Activated CD8-positive, alpha-beta memory T cell treated with anti-CD3 and anti-CD28 coated beads for 36 hours (primary cell): ENCODE measurements around the gene RHOT2. TPM values are rescaled to one million over a fixed set of nuclear protein-coding genes. Genes with fewer than 3 reads are reported as not detected.

Experiments used
- CTCF ChIA-PET: fragments of 350-600 bp; sonication (Branson Sonifier 250); formaldehyde crosslinking; loops from one replicate; lab custom pipeline; 2021; ENCODE audit warnings: antibody characterized with exemption; lab: Charles Lee
- POLR2A ChIA-PET: fragments of 350-600 bp; sonication (Branson Sonifier 250); formaldehyde crosslinking; loops from one replicate; lab custom pipeline; 2021; ENCODE audit warnings: antibody characterized with exemption; lab: Charles Lee
- total RNA-seq, 2 experiments: library from RNA; stranded (reverse); gene quantifications; one replicate each; pipeline ENCODE4 v1.2.3, GENCODE V29; 2021

Gene RHOT2
- total RNA-seq, 2 experiments from 2014 or later: 136 to 147 TPM

DNA sequence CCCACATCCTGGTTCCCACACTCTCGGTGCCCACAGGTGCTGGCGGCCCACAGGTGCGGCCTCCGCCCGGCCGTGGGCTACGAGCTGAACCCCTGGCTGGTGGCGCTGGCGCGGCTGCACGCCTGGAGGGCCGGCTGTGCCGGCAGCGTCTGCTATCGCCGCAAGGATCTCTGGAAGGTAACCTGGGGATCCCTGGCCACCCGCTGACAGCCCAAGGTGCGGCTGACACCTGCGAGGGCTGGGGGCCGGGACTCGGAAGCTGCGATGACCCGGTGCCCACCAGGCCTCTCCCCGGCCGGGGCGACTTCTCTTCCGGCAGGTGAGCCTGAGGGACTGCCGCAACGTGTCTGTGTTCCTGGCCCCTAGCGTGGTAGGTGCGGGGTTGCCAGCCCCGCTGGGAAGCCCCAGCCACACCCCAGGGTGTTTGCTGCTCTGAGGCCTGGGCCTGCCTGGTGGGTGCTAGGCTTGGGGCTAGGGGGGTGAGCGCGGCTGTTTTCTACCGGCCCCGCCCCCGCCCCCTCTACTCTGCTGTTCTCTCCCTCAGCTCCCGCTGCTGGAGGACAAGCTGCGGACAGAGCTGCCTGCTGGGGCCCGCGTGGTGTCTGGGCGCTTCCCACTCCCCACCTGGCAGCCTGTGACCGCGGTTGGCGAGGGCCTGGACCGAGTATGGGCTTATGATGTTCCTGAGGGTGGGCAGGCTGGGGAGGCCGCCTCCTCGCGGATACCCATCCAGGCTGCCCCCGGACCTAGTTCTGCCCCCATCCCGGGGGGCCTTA lies 54.0 kb downstream of the RHOT2 start:
- ChIA-PET CTCF (interaction anchor here (0.8 to 3.2 kb wide), 8 partner anchors 8 to 63 kb away, joined by 3 to 15 read pairs (median 4); no protein-coding TSS in a partner anchor), POLR2A (interaction anchor here (1.0 to 3.9 kb wide), 6 partner anchors 9 to 85 kb away, joined by 3 to 15 read pairs (median 4); partner anchors contain the start of gene CIAO3)

GRCh38 chr16:722835-723633 lies 55.1 kb downstream of the RHOT2 start:
- ChIA-PET POLR2A (interaction anchor here (1.0 kb wide), 2 partner anchors 13 to 18 kb away, joined by 3 read pairs; partner anchors contain the start of gene CIAO3), CTCF (interaction anchor here (0.6 to 1.9 kb wide), 3 partner anchors 11 to 139 kb away, joined by 3 to 5 read pairs (median 4); no protein-coding TSS in a partner anchor)

DNA sequence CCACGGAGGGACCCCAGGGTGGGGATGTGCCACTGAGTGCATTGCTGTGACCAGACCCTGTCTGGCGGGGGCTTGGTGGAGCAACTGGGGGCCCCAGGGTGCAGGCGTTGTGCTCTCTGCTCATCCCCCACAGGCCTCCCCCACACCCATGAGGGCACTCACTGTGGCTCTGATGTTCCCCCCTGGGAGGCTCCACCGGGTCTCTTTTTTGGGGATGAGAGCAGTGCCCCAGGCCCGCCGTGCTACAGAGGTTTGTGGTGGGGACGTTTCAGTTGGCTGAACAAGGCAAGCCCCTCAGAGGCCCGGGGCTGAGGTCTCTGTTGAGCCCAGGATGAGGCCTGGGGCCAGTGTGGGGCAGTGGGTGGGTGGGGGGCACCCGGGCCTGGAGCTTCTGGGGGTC lies 55.8 kb downstream of the RHOT2 start:
- ChIA-PET POLR2A (interaction anchor here (1.0 kb wide), 1 partner anchor 12 kb away, joined by 3 read pairs; no protein-coding TSS in a partner anchor), CTCF (interaction anchor here (3.1 kb wide), 1 partner anchor 10 kb away, joined by 26 read pairs; the partner anchor contains the start of gene METRN)

Other genes starting within 250 kb of the RHOT2 start
- 10 to 100 TPM; 28.2 to 29.3 TPM for gene RAB11FIP3, start 242.5 kb upstream of the RHOT2 start, total RNA-seq
- 100 to 1,000 TPM; 107 to 108 TPM for gene CAPN15, start 140.4 kb upstream of the RHOT2 start, total RNA-seq
- not detected for gene PRR35, start 107.7 kb upstream of the RHOT2 start, total RNA-seq
- gene NHLRC4, start 101.1 kb upstream of the RHOT2 start, total RNA-seq: under 1 TPM; 0.25 to 0.27 TPM
- gene PIGQ, start 98.2 kb upstream of the RHOT2 start, total RNA-seq: 10 to 100 TPM; 46.7 to 50.8 TPM
- gene RAB40C, start 78.1 kb upstream of the RHOT2 start, total RNA-seq: 10 to 100 TPM in 1 of 2 experiments, 1 to 10 TPM in 1; 8.9 to 11.1 TPM
- gene WFIKKN1, start 37.1 kb upstream of the RHOT2 start, total RNA-seq: under 1 TPM; 0.15 to 0.19 TPM
- 100 to 1,000 TPM; 136 to 137 TPM for gene METTL26, start 31.8 kb upstream of the RHOT2 start, total RNA-seq
- gene MCRIP2, start 26.3 kb upstream of the RHOT2 start, total RNA-seq: 10 to 100 TPM; 63.5 to 73.0 TPM
- 10 to 100 TPM; 87.3 to 89.6 TPM for gene WDR90, start 18.8 kb upstream of the RHOT2 start, total RNA-seq
- under 1 TPM; 0.48 to 0.63 TPM for gene RHBDL1, start 7.5 kb downstream of the RHOT2 start, total RNA-seq
- 100 to 1,000 TPM; 100 to 106 TPM for gene STUB1, start 12.3 kb downstream of the RHOT2 start, total RNA-seq
- gene JMJD8, start 16.2 kb downstream of the RHOT2 start, total RNA-seq: 10 to 100 TPM; 48.7 to 49.3 TPM
- gene WDR24, start 22.3 kb downstream of the RHOT2 start, total RNA-seq: 10 to 100 TPM; 22.0 to 23.6 TPM
- gene FBXL16, start 37.7 kb downstream of the RHOT2 start, total RNA-seq: 1 to 10 TPM; 4.1 to 5.7 TPM
- 10 to 100 TPM; 35.3 to 37.7 TPM for gene METRN, start 47.0 kb downstream of the RHOT2 start, total RNA-seq
- gene ANTKMT, start 53.0 kb downstream of the RHOT2 start, total RNA-seq: 10 to 100 TPM; 69.1 to 69.9 TPM
- gene CCDC78, start 58.3 kb downstream of the RHOT2 start, total RNA-seq: 1 to 10 TPM; 8.6 TPM
- 10 to 100 TPM; 29.0 to 31.5 TPM for gene HAGHL, start 59.0 kb downstream of the RHOT2 start, total RNA-seq
- gene CIAO3, start 72.9 kb downstream of the RHOT2 start, total RNA-seq: 10 to 100 TPM; 33.4 to 34.5 TPM
- gene MSLN, start 92.6 kb downstream of the RHOT2 start, total RNA-seq: not detected
- 10 to 100 TPM; 40.6 to 44.4 TPM for gene RPUSD1, start 120.2 kb downstream of the RHOT2 start, total RNA-seq
- 100 to 1,000 TPM; 122 to 128 TPM for gene CHTF18, start 120.5 kb downstream of the RHOT2 start, total RNA-seq
- not detected for gene GNG13, start 132.6 kb downstream of the RHOT2 start, total RNA-seq